ENCODE measurements around the gene UBTD1. TPM values are rescaled to one million over a fixed set of nuclear protein-coding genes. Genes with fewer than 3 reads are reported as not detected.

Gene UBTD1
- total RNA-seq, 1 donor from 2014 or later = 25.1 TPM

Other genes with a start within 250 kb of the UBTD1 start
- 20.1 TPM for gene ARHGAP19, start 206.3 kb upstream of the UBTD1 start, total RNA-seq
- gene FRAT1, start 179.7 kb upstream of the UBTD1 start, total RNA-seq = 1.6 TPM
- 11.6 TPM for gene FRAT2, start 164.2 kb upstream of the UBTD1 start, total RNA-seq
- gene RRP12, start 97.6 kb upstream of the UBTD1 start, total RNA-seq = 18.6 TPM
- 114 TPM for gene PGAM1, start 72.7 kb upstream of the UBTD1 start, total RNA-seq
- gene EXOSC1, start 52.9 kb upstream of the UBTD1 start, total RNA-seq = 22.5 TPM
- gene ZDHHC16, start 52.7 kb upstream of the UBTD1 start, total RNA-seq = 35.9 TPM
- gene MMS19, start 502 bp upstream of the UBTD1 start, total RNA-seq = 127 TPM
- gene ANKRD2, start 73.9 kb downstream of the UBTD1 start, total RNA-seq = 29.7 TPM
- gene HOGA1, start 85.5 kb downstream of the UBTD1 start, total RNA-seq = 7.3 TPM
- gene C10orf62, start 90.8 kb downstream of the UBTD1 start, total RNA-seq = 0.82 TPM
- gene MORN4, start 134.6 kb downstream of the UBTD1 start, total RNA-seq = 5.6 TPM
- 8.2 TPM for gene PI4K2A, start 141.7 kb downstream of the UBTD1 start, total RNA-seq
- gene AVPI1, start 188.3 kb downstream of the UBTD1 start, total RNA-seq = 12.6 TPM
- gene MARVELD1, start 214.8 kb downstream of the UBTD1 start, total RNA-seq = 24.8 TPM
- 18.1 TPM for gene ZFYVE27, start 238.2 kb downstream of the UBTD1 start, total RNA-seq

Data from tongue (tissue), 1 donor.